HepG2 (cell line): ENCODE results near the gene ENGASE. TPM values are rescaled to one million over a fixed set of nuclear protein-coding genes. Genes with fewer than 3 reads are reported as not detected.
A peak's percentile ranks its signal among the peaks of the same experiment; 100 is the strongest.

ENCODE experiments used
- ATAC-seq: fragments of 200-7000 bp; cut with Tn5 transposase; 3 replicates; pipeline ENCODE4 v1.9.1; 2020; ENCODE audit warnings: mild to moderate bottlenecking, moderate library complexity
- BruUV-seq: library from RNA; stranded (reverse); fragments of 400-500 nt; replicated peaks from 2 replicates; lab custom pipeline; 2021; lab: Mats Ljungman, UMichigan
- CTCF ChIA-PET: fragments of 300-600 bp; formaldehyde crosslinking; extraction: SDS; loops from one replicate; lab custom pipeline; 2021; ENCODE audit warnings: low total read pairs, inconsistent platforms, low intra/inter-chr PET ratio; lab: Yijun Ruan, JAX
- POLR2A ChIA-PET: fragments of 350-600 bp; sonication (Branson Sonifier 250); formaldehyde crosslinking; loops from one replicate; lab custom pipeline; 2020; ENCODE audit warnings: antibody characterized with exemption, inconsistent platforms; lab: Yijun Ruan, JAX
- DNase-seq: peaks from one replicate; pipeline ENCODE4 v3.0.0-alpha.2; 2015; ENCODE audit warnings: low spot score
- FAIRE-seq: peaks from 3 replicates; lab custom pipeline; 2011; peaks lifted over from hg19 to GRCh38; lab: Jason Lieb, UNC
- H2AFZ ChIP-seq: one replicate; pipeline ENCODE4 v1.6.1; 2011; ENCODE audit warnings: low read length, inconsistent platforms
- H3K27ac ChIP-seq: fragments of 300-600 bp; 3 replicates; pipeline ENCODE4 v1.8.0; 2011; ENCODE audit warnings: mixed run types, mild to moderate bottlenecking, mixed read lengths, low read length, inconsistent platforms; ENCODE audit not compliant: insufficient read depth; ENCODE audit errors: extremely low read length
- H3K27me3 ChIP-seq, 2 experiments: fragments of 200-600 bp in 1 of 2; 2 replicates in 1 of 2; 3 replicates in 1 of 2; pipeline versions ENCODE4 v1.6.0 to v1.8.0; 2011; ENCODE audit warnings: low read length in 2 of 2, mild to moderate bottlenecking in 2 of 2, moderate library complexity in 2 of 2, inconsistent platforms in 1 of 2; ENCODE audit not compliant: insufficient read depth in 2 of 2, control insufficient read depth in 1 of 2
- H3K36me3 ChIP-seq, 2 experiments: fragments of 200-600 bp in 1 of 2; replicated peaks in 1 of 2; 2 replicates in 1 of 2; 3 replicates in 1 of 2; pipeline versions ENCODE4 v1.5.1 to v1.8.0; 2011; ENCODE audit warnings: low read length in 2 of 2, inconsistent platforms in 1 of 2; ENCODE audit not compliant: insufficient read depth in 2 of 2, control insufficient read depth in 1 of 2
- H3K4me1 ChIP-seq: 2 replicates; pipeline ENCODE4 v1.5.1; 2012; ENCODE audit warnings: low read length, inconsistent platforms; ENCODE audit not compliant: insufficient read depth
- H3K4me2 ChIP-seq: 2 replicates; pipeline ENCODE4 v1.6.0; 2011; ENCODE audit warnings: low read depth, low read length, inconsistent platforms
- H3K4me3 ChIP-seq, 3 experiments: fragments of 200-600 bp in 1 of 3; sonication (generic), shearing (Covaris generic) in 1 of 3; replicated peaks in 1 of 3; 2 replicates each; pipeline ENCODE4 v1.5.1; 2011 to 2016; ENCODE audit warnings: low read length in 3 of 3, inconsistent platforms in 2 of 3, low read depth in 2 of 3, mild to moderate bottlenecking in 2 of 3, control low read depth in 1 of 3, mixed read lengths in 1 of 3; ENCODE audit not compliant: insufficient read depth in 1 of 3
- H3K79me2 ChIP-seq: one replicate; pipeline ENCODE4 v1.6.1; 2011; ENCODE audit warnings: low read length, inconsistent platforms; ENCODE audit not compliant: insufficient read depth
- H3K9ac ChIP-seq: 2 replicates; pipeline ENCODE4 v1.6.0; 2011; ENCODE audit warnings: mild to moderate bottlenecking, low read depth, low read length, inconsistent platforms; ENCODE audit not compliant: insufficient read depth
- H3K9me3 ChIP-seq: 2 replicates; pipeline ENCODE4 v1.5.1; 2012; ENCODE audit warnings: mild to moderate bottlenecking, low read length
- H4K20me1 ChIP-seq: 2 replicates; pipeline ENCODE4 v1.6.0; 2011; ENCODE audit warnings: inconsistent platforms, mild to moderate bottlenecking, low read length, moderate library complexity; ENCODE audit not compliant: insufficient read depth
- KAT2B ChIP-seq: fragments of 150-350 bp; IDR thresholded peaks from 2 replicates; pipeline ENCODE4 v1.6.1; 2014; ENCODE audit warnings: low read depth, low read length, borderline replicate concordance
- NFATC3 ChIP-seq: sonication (generic); formaldehyde crosslinking; IDR thresholded peaks from 2 replicates; pipeline ENCODE4 v1.5.1; 2020; ENCODE audit warnings: mild to moderate bottlenecking, missing genetic modification reagents
- NFKBIZ ChIP-seq: IDR thresholded peaks from 2 replicates; pipeline ENCODE4 v1.6.1; 2018; ENCODE audit warnings: missing genetic modification reagents, missing compliant biosample characterization
- RORA ChIP-seq: sonication (generic); formaldehyde crosslinking; IDR thresholded peaks from 2 replicates; pipeline ENCODE4 v1.5.0; 2020; ENCODE audit warnings: mild to moderate bottlenecking, missing genetic modification reagents, moderate library complexity
- SMAD1 ChIP-seq: sonication (generic); formaldehyde crosslinking; IDR thresholded peaks from 2 replicates; pipeline ENCODE4 v1.4.0; 2020; ENCODE audit warnings: missing genetic modification reagents, low read depth, mild to moderate bottlenecking, borderline replicate concordance
- TAF15 ChIP-seq: fragments of 200-400 bp; formaldehyde crosslinking; IDR thresholded peaks from one replicate; pipeline ENCODE4 v1.6.1; 2018; ENCODE audit warnings: mild to moderate bottlenecking, low read depth, low read length; ENCODE audit not compliant: poor library complexity, severe bottlenecking
- TMF1 ChIP-seq: sonication (generic); formaldehyde crosslinking; IDR thresholded peaks from 2 replicates; pipeline ENCODE4 v1.8.1; 2022; ENCODE audit warnings: low read depth, missing genetic modification reagents
- ZNF12 ChIP-seq: sonication (generic); formaldehyde crosslinking; IDR thresholded peaks from 2 replicates; pipeline ENCODE4 v1.5.0; 2020; ENCODE audit warnings: missing genetic modification reagents
- ZNF138 ChIP-seq: sonication (generic); formaldehyde crosslinking; IDR thresholded peaks from 2 replicates; pipeline ENCODE4 v1.5.0; 2020; ENCODE audit warnings: mild to moderate bottlenecking, low read depth, missing genetic modification reagents
- ZNF282 ChIP-seq: fragments of 450-650 bp; IDR thresholded peaks from 2 replicates; pipeline ENCODE4 v1.6.1; 2018; ENCODE audit not compliant: partially characterized antibody
- ZNF557 ChIP-seq: sonication (generic); formaldehyde crosslinking; IDR thresholded peaks from 2 replicates; pipeline ENCODE4 v1.4.0; 2020; ENCODE audit warnings: missing genetic modification reagents
- ZNF615 ChIP-seq: sonication (generic); formaldehyde crosslinking; IDR thresholded peaks from 2 replicates; pipeline ENCODE4 v1.5.0; 2020; ENCODE audit warnings: mild to moderate bottlenecking, missing genetic modification reagents, borderline replicate concordance
- ZNF878 ChIP-seq: sonication (generic); formaldehyde crosslinking; IDR thresholded peaks from 2 replicates; pipeline ENCODE4 v1.8.1; 2023; ENCODE audit warnings: mild to moderate bottlenecking, missing genetic modification reagents, moderate library complexity
- whole genome bisulfite sequencing: methylation state at CpG from one replicate; pipeline ENCODE4 v1.1.6; 2017; ENCODE audit warnings: low lambda C conversion rate; 5-methylcytosine and 5-hydroxymethylcytosine counted together
- in situ Hi-C: cut with HindIII; loops from 2 replicates; pipeline ENCODE4 v1.10.0; 2017; ENCODE audit warnings: low pct_unique_long_range_greater_than_20kb; ENCODE audit not compliant: extremely low pct_ligation_motif_present
- intact Hi-C: fragments of 100-400 bp; cut with micrococcal nuclease; formaldehyde crosslinking; loops from one replicate; pipeline ENCODE4 v1.10.0; 2022; ENCODE audit not compliant: unreplicated experiment
- polyA plus RNA-seq, 8 experiments: library from polyadenylated mRNA; depleted of rRNA in 3 of 8; stranded (reverse) in 7 of 8; unstranded in 1 of 8; fragments of >200 nt; fragmentation: Illumina TruSeq in 4 of 8; extraction: Trizol in 4 of 8; gene quantifications; 2 replicates each; pipeline versions ENCODE4 v1.2.1 to v1.2.3, GENCODE V29; 2011 to 2016; ENCODE audit warnings: low read depth in 4 of 8, missing spikeins in 1 of 8, mixed read lengths in 1 of 8; ENCODE audit not compliant: insufficient read depth in 1 of 8
- total RNA-seq, 5 experiments: library from RNA; depleted of rRNA; stranded (reverse); fragments of >200 nt; fragmentation: Illumina TruSeq; extraction: Trizol; gene quantifications; 2 replicates each; pipeline ENCODE4 v1.2.3, GENCODE V29; 2016; ENCODE audit warnings: low read depth in 1 of 5
- TF ChIP-seq, protein P1 (sequence below): sonication (generic); formaldehyde crosslinking; IDR thresholded peaks from 2 replicates; pipeline ENCODE4 v1.9.0; 2021; ENCODE audit warnings: missing genetic modification reagents, borderline replicate concordance
- TF ChIP-seq, protein P2 (sequence below): sonication (generic); formaldehyde crosslinking; IDR thresholded peaks from 2 replicates; pipeline ENCODE4 v1.4.0; 2020; ENCODE audit warnings: missing genetic modification reagents, mild to moderate bottlenecking, borderline replicate concordance
- TF ChIP-seq, protein P3 (sequence below): sonication (generic); formaldehyde crosslinking; IDR thresholded peaks from 2 replicates; pipeline ENCODE4 v1.5.1; 2020; ENCODE audit warnings: missing genetic modification reagents, mild to moderate bottlenecking, borderline replicate concordance
- TF ChIP-seq, protein P4 (sequence below): sonication (generic); formaldehyde crosslinking; IDR thresholded peaks from 2 replicates; pipeline ENCODE4 v1.5.1; 2020; ENCODE audit warnings: missing genetic modification reagents, mild to moderate bottlenecking, borderline replicate concordance

Gene ENGASE
- total and polyA plus RNA-seq, 2 of the 13 experiments (the other 11 are each of a cell fraction or from before 2014, with no cell fraction given): 10.6 to 18.1 TPM

DNA sequence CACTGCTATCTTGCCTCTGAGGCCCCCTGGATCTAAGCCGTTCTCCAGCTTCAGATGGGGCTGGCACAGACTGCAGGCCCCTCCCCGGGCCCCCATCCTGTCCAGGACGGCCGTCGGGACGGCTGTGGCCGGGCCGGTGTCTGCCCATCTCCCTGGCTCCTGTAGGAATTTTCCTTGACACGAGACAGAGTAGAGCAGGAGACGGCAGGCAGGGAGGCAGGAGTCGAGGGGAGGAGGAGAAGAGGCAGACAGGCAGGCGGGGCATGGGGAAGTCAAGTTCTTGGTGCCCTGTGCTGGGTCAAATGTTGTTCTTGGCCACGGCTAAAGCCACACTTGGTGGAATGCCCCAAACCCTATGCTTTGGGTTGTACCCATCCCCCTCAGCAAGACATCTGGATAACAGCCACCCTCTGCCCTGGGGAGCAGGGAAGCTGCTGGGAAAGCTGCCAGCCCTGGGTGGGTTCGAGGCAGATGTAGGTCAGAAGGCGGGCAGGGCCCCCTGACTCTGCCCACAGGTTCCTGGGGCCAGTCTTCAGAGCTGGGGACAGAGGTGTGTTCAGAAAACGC lies 46.6 kb upstream of the ENGASE start:
- Histone ChIP-seq H3K36me3 (no peaks in the 10 kb centered on the region; a peak in 1 of 5 replicates), H3K27ac (peak overlapping the region; percentile 95), H3K9me3 (no peaks in the 10 kb centered on the region), H4K20me1 (no peaks in the 10 kb centered on the region), H3K27me3 (peaks cover 0 to 20% of the 10 kb centered on the region in 2 experiments; a peak in 2 of 5 replicates), H3K4me2 (peak overlapping the region; percentile 99), H2AFZ (no peak overlapping the region), H3K79me2 (peaks cover 8% of the 10 kb centered on the region), H3K4me3 (peak overlapping the region; percentile 56 to 82 (median 57); a peak in 5 of 6 replicates), H3K4me1 (peaks cover 72% of the 10 kb centered on the region), H3K9ac (peak overlapping the region; percentile 94)
- ChIA-PET CTCF (interaction anchor here (1.0 to 1.4 kb wide), 2 partner anchors 13 to 18 kb away, joined by 3 read pairs; no protein-coding TSS in a partner anchor), POLR2A (interaction anchor here (0.8 to 4.6 kb wide), 20 partner anchors 8 to 966 kb away, joined by 3 to 127 read pairs (median 10); partner anchors contain the start of genes CANT1, ENGASE and LGALS3BP)
- intact Hi-C loops (loop anchor here (1.0 to 5.0 kb wide), 2 partner anchors 9 to 41 kb away; no protein-coding TSS in a partner anchor), in situ Hi-C loops (no loop called here)
- peak; percentile 28 for ATAC-seq
- no peak for FAIRE-seq
- BruUV-seq: no TSS peak
- 6% methylated on average over 15 of the region's 16 CpGs for WGBS
- DNase-seq: no peak
- TF ChIP-seq KAT2B (no peak), ZNF878 (no peak), ZNF557 (CRISPR knock-in tag) (0 out of 2 replicates have a peak, but pooled peaks have one; percentile 34), ZNF12 (CRISPR knock-in tag) (no peak), NFKBIZ (CRISPR knock-in tag) (no peak), TMF1 (CRISPR knock-in tag) (no peak), ZNF615 (CRISPR knock-in tag) (no peak), ZNF138 (CRISPR knock-in tag) (no peak), ZNF282 (no peak), SMAD1 (CRISPR knock-in tag) (no peak), RORA (CRISPR knock-in tag) (no peak), NFATC3 (CRISPR knock-in tag) (no peak), TAF15 (no peak)
- TF ChIP-seq, protein P1, sequence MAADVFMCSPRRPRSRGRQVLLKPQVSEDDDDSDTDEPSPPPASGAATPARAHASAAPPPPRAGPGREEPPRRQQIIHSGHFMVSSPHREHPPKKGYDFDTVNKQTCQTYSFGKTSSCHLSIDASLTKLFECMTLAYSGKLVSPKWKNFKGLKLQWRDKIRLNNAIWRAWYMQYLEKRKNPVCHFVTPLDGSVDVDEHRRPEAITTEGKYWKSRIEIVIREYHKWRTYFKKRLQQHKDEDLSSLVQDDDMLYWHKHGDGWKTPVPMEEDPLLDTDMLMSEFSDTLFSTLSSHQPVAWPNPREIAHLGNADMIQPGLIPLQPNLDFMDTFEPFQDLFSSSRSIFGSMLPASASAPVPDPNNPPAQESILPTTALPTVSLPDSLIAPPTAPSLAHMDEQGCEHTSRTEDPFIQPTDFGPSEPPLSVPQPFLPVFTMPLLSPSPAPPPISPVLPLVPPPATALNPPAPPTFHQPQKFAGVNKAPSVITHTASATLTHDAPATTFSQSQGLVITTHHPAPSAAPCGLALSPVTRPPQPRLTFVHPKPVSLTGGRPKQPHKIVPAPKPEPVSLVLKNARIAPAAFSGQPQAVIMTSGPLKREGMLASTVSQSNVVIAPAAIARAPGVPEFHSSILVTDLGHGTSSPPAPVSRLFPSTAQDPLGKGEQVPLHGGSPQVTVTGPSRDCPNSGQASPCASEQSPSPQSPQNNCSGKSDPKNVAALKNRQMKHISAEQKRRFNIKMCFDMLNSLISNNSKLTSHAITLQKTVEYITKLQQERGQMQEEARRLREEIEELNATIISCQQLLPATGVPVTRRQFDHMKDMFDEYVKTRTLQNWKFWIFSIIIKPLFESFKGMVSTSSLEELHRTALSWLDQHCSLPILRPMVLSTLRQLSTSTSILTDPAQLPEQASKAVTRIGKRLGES (CRISPR knock-in tag): no peak
- TF ChIP-seq, protein P2, sequence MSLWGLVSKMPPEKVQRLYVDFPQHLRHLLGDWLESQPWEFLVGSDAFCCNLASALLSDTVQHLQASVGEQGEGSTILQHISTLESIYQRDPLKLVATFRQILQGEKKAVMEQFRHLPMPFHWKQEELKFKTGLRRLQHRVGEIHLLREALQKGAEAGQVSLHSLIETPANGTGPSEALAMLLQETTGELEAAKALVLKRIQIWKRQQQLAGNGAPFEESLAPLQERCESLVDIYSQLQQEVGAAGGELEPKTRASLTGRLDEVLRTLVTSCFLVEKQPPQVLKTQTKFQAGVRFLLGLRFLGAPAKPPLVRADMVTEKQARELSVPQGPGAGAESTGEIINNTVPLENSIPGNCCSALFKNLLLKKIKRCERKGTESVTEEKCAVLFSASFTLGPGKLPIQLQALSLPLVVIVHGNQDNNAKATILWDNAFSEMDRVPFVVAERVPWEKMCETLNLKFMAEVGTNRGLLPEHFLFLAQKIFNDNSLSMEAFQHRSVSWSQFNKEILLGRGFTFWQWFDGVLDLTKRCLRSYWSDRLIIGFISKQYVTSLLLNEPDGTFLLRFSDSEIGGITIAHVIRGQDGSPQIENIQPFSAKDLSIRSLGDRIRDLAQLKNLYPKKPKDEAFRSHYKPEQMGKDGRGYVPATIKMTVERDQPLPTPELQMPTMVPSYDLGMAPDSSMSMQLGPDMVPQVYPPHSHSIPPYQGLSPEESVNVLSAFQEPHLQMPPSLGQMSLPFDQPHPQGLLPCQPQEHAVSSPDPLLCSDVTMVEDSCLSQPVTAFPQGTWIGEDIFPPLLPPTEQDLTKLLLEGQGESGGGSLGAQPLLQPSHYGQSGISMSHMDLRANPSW (CRISPR knock-in tag): no peak
- TF ChIP-seq, protein P3, sequence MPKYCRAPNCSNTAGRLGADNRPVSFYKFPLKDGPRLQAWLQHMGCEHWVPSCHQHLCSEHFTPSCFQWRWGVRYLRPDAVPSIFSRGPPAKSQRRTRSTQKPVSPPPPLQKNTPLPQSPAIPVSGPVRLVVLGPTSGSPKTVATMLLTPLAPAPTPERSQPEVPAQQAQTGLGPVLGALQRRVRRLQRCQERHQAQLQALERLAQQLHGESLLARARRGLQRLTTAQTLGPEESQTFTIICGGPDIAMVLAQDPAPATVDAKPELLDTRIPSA: no peak
- TF ChIP-seq, protein P4, sequence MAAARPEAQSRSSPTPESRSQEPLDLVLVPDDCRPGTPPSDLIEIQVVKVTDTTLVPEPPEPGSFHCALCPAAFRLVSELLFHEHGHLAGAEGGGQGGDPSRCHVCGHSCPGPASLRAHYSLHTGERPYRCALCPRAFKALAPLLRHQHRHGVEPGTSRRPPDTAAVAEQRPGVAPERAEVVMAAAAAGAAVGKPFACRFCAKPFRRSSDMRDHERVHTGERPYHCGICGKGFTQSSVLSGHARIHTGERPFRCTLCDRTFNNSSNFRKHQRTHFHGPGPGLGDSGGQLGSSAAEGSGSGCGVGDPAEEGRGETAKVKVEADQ: no peak
